Progenitor cell of endocrine pancreas (in vitro differentiated cells): ENCODE measurements around the gene EPHA10. TPM values are rescaled to one million over a fixed set of nuclear protein-coding genes. Genes with fewer than 3 reads are reported as not detected.

Source experiments
- DNase-seq: peaks from one replicate; pipeline ENCODE4 v3.0.0; 2021; ENCODE audit warnings: low spot score; ENCODE audit not compliant: unreplicated experiment
- H3K27ac Mint-ChIP-seq: 2 replicates; pipeline ENCODE4 v1.8.0; 2021; ENCODE audit warnings: mild to moderate bottlenecking, moderate library complexity, mixed read lengths
- H3K27me3 Mint-ChIP-seq: 2 replicates; pipeline ENCODE4 v1.8.0; 2021; ENCODE audit warnings: mixed read lengths
- H3K36me3 Mint-ChIP-seq: 2 replicates; pipeline ENCODE4 v1.8.0; 2022; ENCODE audit warnings: mixed read lengths; ENCODE audit not compliant: insufficient read depth
- H3K4me1 Mint-ChIP-seq: 2 replicates; pipeline ENCODE4 v1.8.0; 2021; ENCODE audit warnings: low read depth, mixed read lengths
- H3K4me3 Mint-ChIP-seq: 2 replicates; pipeline ENCODE4 v1.8.0; 2021; ENCODE audit warnings: low read depth, mild to moderate bottlenecking, moderate library complexity, mixed read lengths
- H3K9me3 Mint-ChIP-seq: 2 replicates; pipeline ENCODE4 v1.8.0; 2021; ENCODE audit warnings: low read depth, mixed read lengths
- CTCF ChIP-seq: fragments of 200-600 bp; sonication (generic); IDR thresholded peaks from one replicate; pipeline ENCODE4 v1.5.0; 2021; ENCODE audit warnings: antibody characterized with exemption, mild to moderate bottlenecking; ENCODE audit not compliant: unreplicated experiment
- long read RNA-seq: library from polyadenylated mRNA; unstranded; transcript quantifications from one replicate; pipeline ENCODE4 v2.0.0, GENCODE V29; 2020
- total RNA-seq: library from RNA; stranded (reverse); gene quantifications from 2 replicates; pipeline ENCODE4 v1.2.1, GENCODE V29; 2021

The EPHA10 gene
- 5.1 and 6.2 TPM in 2 replicates for total RNA-seq
- long read RNA-seq, result 0 reads

- peaks cover 87% of the 10 kb centered on the region for H3K27me3 Mint-ChIP-seq
- H3K9me3 Mint-ChIP-seq, result no peaks in the 10 kb centered on the region
- no peaks in the 10 kb centered on the region for H3K4me1 Mint-ChIP-seq
- H3K27ac Mint-ChIP-seq, result no peak within 1 kb of the TSS
- H3K36me3 Mint-ChIP-seq, result no peaks in the 10 kb centered on the region
- TF ChIP-seq CTCF, result no peak
- no peak for DNase-seq
- no peak within 1 kb of the TSS for H3K4me3 Mint-ChIP-seq
These were observed at the start of gene EPHA10 for GRCh38 chr1:37764888-37765441. Gene EPHA10 (minus strand): TSS chr1:37765120. CDS start chr1:37765066, 54 bp downstream.

GRCh38 chr1:37814252-37814651 is 49.3 kb upstream of the EPHA10 start:
- Mint-ChIP-seq H3K4me3 (no peak overlapping the region), H3K36me3 (peaks cover 5% of the 10 kb centered on the region), H3K27ac (no peak overlapping the region), H3K27me3 (no peaks in the 10 kb centered on the region), H3K9me3 (no peaks in the 10 kb centered on the region), H3K4me1 (no peaks in the 10 kb centered on the region)
- no peak for DNase-seq
- no peak for TF ChIP-seq CTCF

- DNase-seq, result no peak
- H3K27ac Mint-ChIP-seq, result peak overlapping the region; percentile 37
- no peak for TF ChIP-seq CTCF
- peaks cover 2% of the 10 kb centered on the region for H3K4me1 Mint-ChIP-seq
- H3K36me3 Mint-ChIP-seq, result peaks cover 4% of the 10 kb centered on the region
- no peaks in the 10 kb centered on the region for H3K9me3 Mint-ChIP-seq
- no peaks in the 10 kb centered on the region for H3K27me3 Mint-ChIP-seq
- no peak overlapping the region for H3K4me3 Mint-ChIP-seq
These were observed 48.7 kb upstream of the EPHA10 start for GRCh38 chr1:37813529-37814145.

- DNase-seq, result peak; percentile 50
- Mint-ChIP-seq H3K27me3 (no peaks in the 10 kb centered on the region), H3K27ac (peak overlapping the region; percentile 9), H3K4me3 (peak overlapping the region; percentile 38), H3K36me3 (peaks cover 4% of the 10 kb centered on the region), H3K9me3 (no peaks in the 10 kb centered on the region), H3K4me1 (peaks cover 7% of the 10 kb centered on the region)
- peak; percentile 89 for TF ChIP-seq CTCF
These were observed 46.2 kb upstream of the EPHA10 start for GRCh38 chr1:37811027-37811655.

- H3K4me3 Mint-ChIP-seq, result peak overlapping the region; percentile 9
- H3K36me3 Mint-ChIP-seq, result peaks cover 3% of the 10 kb centered on the region
- H3K27me3 Mint-ChIP-seq, result no peaks in the 10 kb centered on the region
- TF ChIP-seq CTCF, result no peak
- H3K27ac Mint-ChIP-seq, result no peak overlapping the region
- DNase-seq, result no peak
- peaks cover 7% of the 10 kb centered on the region for H3K4me1 Mint-ChIP-seq
- H3K9me3 Mint-ChIP-seq, result no peaks in the 10 kb centered on the region
These were observed 45.0 kb upstream of the EPHA10 start for GRCh38 chr1:37809942-37810341.
